AG08396 (cell line): ENCODE results near the gene GOLGA8A.
A peak's percentile ranks its signal among the peaks of the same experiment; 100 is the strongest.
"Not testable (repeated sequence)": the region's sequence is repeated elsewhere in the genome, so short reads cannot be mapped to it uniquely, and the experiment has no call there.

Experiments
- DNase-seq: peaks from one replicate; pipeline ENCODE4 v3.0.0; 2012; ENCODE audit warnings: low spot score, mixed read lengths

Gene GOLGA8A, protein sequence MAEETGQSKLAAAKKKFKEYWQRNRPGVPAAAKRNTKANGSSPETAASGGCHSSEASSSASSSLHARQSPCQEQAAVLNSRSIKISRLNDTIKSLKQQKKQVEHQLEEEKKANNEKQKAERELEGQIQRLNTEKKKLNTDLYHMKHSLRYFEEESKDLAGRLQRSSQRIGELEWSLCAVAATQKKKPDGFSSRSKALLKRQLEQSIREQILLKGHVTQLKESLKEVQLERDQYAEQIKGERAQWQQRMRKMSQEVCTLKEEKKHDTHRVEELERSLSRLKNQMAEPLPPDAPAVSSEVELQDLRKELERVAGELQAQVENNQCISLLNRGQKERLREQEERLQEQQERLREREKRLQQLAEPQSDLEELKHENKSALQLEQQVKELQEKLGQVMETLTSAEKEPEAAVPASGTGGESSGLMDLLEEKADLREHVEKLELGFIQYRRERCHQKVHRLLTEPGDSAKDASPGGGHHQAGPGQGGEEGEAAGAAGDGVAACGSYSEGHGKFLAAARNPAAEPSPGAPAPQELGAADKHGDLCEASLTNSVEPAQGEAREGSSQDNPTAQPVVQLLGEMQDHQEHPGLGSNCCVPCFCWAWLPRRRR

DNA sequence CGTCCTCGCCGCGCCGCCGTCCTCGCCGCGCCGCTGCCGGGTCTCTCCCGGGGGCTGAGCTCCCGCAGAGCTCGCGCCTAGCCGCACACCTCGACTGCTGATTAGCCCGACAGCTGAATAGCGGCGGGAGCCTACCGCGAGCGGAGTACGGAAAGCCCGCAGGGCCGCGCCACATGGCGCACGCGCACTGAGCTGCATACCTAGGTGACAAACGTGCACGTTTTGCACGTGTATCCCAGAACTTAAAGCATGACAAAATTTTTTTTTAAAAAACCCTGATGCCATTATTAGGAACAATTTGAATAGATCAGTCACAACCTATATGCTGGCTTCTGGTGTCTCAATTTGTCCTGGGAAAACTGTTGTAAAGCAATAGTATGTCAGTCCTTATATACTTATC is at the start of gene GOLGA8A:
GOLGA8A (minus strand) TSS at position 122 of the 400 bp plus-strand sequence. CDS start 48,117 bp downstream, outside the sequence.
- DNase-seq = peak; percentile 57

DNA sequence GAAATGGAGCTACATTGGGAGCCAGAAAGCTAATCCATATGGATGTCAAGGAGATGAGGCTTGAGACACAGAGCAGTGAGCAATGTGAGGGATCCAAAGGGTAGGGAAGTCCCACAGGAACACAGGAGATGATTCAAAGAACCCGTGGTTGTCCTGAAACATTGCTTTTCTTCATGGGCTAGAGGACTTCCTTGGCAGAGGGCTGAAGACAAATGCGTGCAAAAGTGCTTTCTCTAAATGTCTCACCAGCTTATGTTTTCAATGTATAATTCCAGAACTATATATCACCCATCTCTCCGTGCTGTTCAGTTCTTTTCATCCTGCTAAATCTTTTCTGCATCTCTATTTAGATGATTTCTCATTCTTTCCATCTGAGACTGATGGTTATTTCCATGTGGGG is 46.0 kb upstream of the GOLGA8A start:
- no peak for DNase-seq

DNA sequence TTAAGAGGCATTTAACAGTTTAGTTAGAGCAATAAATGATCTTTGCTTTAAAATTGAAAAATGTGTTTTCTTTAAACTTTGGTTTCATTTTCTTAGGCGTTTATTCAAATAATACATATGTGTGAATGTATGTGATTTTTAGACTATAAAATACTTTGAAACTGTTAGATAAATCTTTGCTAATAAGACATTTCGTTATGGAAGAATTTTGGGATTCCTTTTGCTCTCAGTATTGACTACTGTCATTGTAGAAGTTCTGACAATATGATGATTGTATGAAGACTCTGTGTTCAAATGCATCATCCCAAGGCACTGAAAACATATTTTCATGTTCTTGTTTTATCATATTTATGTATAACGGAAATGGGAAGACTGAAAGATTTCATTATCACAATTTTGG is 43.8 kb upstream of the GOLGA8A start:
- DNase-seq = no peak

DNA sequence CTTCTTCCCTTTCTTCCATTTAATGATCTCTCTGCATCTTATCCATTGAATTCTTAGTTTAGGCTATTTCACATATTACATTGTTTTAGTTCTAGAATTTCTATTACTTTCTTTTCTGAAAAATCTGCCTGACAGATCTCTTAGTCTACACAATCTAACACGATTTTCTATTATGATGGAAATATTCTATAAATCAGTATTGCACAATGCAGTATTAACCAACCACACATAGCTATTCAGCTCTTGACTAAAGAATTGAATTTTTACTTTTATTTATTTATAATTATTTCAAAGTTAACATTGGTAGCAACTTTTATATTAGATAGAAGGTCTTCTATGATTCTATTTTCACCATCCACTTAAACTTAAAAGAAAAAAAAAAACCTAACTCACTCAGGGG is 36.2 kb upstream of the GOLGA8A start:
- DNase-seq = no peak

DNA sequence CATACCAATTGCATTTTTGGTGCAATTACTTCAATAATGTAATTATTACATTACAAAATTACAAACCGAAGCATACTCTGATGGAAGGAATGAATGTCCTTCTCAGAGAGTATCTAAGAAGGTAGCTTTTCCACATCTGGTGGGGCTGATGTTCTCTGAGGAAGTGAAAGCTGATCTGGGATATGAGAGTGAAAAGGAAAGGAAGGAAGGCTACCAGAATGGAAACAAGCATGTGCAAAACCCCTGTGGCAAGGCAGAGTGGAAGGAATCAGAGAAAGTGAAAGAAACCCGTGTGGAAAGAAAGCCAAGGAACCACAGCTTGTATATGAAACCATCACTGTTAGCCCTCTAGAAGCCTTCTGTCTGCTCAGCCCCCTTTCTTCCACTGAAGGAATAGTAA is 35.3 kb upstream of the GOLGA8A start:
- no peak for DNase-seq

DNA sequence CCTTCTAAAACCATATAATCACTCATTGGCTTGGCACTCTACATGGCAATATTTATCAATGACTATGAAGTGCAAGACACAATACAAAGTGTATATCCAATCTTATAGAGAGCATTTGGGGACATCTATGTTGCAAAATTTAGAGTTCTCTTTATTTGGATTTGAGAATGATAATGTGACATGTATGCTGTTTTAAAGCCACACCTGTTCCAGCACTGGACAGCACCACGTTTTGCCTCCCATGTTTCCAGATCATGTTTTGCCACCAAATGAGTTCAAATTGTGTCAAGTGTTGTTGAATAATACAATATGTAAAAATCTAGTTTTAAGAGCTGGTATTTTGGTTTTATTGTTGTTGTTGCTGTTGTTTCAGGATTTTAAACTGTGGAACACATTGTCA is 33.3 kb upstream of the GOLGA8A start:
- no peak for DNase-seq

DNA sequence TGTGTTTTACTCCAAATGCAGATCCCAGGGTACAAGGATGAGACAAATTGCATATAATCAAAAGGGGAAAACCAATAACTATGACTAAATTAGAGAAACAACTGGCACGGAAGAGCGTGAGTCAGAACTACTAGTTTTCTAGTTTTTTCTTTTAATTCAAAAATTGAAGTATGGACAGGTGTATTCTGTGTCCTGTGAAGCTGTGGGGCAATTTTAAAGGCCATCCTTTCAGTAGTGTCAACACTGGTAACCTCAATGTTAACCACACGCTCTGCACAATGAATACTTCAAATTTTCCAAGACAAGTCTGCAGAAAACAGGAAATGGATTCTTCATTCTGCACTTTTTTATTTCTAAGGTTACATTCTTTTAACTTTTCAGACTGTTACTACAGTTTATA is 32.5 kb upstream of the GOLGA8A start:
- no peak for DNase-seq

DNA sequence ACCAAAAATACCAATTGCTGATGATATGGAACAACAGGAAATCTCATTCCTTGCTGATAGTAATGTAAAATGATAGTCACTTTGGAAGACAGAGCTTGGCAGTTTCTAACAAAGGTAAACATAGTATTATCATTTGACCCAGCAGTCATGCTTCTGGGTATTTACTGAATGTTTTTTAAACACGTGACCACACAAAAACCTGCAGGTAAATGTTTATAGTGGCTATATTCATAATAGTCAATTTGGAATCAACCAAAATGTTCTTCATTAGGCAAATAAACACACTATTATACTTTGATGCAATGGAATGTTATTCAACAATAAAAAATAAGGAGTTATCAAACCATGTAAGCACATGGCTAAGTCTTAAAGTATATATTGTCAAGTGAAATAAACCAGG is 24.1 kb upstream of the GOLGA8A start:
- no peak for DNase-seq

DNA sequence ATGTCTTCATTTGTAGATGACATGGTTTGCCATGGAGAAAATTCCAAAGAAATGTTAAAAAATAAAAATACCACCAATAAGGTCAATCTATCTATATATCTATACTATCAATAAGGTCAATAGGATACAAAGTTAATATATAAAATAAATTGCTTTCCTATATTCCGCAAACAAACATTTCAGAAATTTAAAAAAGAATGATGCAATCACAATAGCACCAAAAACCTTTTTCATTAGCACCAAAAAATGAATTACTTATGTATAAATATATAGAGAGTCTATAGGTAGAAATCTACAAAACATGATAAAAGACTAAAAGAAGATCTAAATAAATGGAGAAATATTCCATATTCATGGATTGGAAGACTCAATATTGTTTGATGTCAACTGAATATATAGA is 22.8 kb upstream of the GOLGA8A start:
- DNase-seq = no peak

DNA sequence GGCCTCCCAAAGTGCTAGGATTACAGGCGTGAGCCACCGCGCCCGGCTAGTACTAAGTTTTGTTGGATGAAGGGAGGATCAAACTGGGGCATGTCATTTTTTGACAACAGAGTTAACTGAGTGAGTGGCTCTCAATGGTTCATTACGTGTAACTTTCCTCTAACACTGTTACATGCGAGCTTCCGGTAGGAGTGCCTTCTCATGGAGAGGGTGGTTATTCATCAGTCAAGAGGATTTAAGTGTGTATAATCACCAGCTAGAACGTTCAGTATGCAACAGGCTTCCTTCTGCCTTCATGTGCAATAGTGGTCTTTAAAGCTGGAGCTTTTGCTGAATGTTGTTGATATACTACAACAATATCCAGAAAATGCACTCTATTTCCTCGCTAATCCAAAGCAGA is 19.1 kb upstream of the GOLGA8A start:
- DNase-seq = no peak

DNA sequence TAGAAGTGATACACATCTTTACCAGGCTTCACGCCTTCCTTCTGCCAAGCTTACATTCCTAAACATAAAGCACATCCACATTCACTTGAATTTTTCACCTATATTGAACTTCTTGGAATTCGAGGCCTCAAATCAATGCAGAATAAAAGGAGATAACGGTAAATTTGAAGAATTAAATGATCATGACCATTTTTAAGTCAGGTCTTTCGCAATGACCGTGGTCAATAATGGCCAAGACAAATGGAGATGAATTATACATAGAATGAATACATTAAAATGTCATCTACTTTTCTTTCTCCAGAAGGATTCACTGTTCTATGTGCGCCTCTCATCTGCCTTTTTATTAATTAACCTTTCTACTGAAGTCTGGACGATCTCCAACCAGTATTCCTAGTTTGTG is 5.3 kb upstream of the GOLGA8A start:
- DNase-seq = no peak

DNA sequence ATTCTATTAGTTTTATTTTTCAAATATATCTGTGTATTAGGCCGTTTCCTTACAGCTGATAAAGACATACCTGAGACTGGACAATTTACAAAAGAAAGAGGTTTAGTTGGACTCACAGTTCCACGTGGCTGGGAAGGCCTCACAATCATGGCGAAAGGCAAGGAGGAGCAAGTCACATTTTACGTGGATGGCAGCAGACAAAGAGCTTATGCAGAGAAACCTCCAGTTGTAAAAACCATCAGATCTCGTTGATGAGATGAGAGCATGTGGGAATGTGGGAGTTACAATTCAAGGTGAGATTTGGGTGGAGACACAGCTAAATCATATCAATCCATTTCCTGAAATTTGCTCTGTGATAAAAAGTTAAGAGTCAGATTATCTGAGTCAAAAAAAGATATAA is 2.3 kb upstream of the GOLGA8A start:
- no peak for DNase-seq

DNA sequence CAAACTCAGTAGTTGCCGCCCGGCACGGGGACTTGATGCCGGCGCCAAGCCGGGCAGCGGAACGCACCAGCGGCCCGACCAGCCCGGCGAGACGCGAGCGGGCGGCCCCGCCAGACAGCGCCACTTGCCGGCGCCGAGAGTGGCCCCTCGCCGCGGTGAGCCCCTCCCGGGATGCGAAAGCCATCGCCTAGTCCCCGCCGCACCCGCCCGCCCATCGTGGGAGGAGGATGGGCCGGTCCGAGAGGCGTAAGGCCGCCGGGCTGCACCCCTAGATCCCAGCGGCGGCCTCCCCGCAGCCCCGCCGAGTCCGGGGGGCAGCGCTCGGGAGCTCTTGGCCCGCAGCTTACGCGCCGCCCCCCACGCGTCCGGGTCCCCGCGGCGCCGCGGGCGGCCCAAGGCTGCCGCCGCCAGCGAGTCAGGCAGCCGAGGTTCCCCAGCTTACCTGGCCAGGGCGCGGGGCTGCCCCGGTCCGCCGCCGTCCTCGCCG is 609 bp downstream of the GOLGA8A start:
- DNase-seq = peak; percentile 50

DNA sequence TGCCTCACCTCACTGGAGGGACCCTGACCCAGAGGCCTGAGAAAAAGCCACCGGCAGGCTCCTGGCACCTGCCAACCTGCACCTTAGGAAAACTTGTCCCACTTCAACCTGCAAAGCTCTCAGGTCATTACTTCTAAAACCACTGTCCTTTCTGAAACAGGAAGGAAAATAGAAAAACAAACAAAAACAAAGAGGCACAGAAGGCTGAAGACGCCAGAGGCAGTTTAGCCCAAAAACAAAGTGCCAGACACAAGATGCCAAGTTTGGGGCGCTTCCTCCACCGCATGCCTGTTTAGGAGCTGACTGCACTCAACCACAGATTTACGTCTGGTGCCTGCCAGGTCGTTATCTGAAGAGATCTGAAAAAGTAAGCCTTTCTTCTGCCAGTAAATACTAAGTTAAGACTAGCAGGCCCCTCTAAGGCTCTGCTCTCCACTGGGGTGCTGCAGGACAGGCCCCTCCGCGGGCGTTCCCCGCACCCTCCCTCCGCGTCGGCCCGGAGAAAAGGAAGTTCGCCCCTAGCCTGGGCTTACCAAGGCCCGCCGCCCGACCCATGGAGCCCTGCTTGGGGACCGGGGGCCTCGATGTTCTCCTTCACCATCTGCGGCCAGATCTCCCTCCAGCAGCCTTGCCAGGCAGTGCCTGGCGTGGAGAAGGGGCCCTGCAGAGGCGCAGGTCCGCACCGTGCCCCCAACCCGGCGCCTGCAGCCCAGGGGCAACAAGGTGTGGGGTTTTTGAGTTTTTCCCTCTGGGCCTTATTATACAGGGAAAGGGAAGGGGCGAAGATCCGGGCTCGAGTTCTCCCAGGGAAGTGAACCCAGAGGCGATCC is 1.3 kb downstream of the GOLGA8A start:
- no peak for DNase-seq

DNA sequence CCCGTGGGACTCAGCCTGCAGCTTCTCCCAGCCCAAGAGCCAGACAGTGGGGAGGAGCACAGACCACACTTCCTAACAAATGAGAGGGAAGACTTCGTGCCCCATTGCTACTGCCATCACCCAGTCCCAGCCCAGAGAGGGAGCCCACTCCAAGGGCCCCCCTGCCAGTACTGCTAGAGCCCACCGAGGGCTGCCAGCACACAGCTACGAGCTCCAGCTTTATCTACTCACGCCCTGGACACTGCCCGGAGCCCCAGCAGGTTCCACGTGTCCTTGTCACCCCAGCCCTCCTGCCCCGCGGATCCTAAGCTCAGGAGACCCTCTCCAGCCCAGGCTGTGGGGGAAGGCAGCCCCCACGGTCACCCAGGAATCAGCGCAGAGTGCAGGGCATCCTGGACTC is 1.9 kb downstream of the GOLGA8A start:
- no peak for DNase-seq

DNA sequence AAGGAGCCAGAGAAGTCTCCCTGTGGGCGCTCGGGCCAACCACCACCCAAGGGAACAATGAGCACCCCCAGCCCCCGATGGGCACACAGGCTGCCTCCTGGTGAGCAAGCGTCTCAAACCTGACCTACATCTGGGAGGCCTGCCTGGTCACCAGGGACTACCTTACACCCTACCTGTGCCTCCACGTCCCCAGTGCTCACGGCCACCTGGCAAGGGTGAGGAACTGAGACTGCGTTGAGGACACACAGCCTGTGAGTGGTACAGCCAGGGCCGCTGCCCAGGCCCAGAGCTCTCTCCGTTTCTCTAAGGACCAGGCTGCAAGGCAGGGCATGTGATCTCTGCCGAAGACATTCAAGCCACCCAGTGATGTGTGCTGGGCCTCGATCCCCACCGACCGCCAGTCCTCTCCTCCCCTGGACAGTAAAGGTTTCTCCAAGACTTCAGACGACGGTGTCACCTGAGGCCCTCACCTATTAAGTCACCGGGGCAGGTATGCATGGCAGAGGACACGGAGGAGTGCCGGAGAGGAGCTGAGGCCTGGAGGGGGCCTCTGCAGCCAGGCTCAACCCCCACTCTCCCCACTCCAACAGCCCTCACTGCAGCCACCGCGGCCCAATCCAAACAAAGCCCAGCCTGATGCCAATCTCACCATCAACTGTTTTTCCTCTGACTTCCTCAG is 2.8 kb downstream of the GOLGA8A start:
- no peak for DNase-seq

DNA sequence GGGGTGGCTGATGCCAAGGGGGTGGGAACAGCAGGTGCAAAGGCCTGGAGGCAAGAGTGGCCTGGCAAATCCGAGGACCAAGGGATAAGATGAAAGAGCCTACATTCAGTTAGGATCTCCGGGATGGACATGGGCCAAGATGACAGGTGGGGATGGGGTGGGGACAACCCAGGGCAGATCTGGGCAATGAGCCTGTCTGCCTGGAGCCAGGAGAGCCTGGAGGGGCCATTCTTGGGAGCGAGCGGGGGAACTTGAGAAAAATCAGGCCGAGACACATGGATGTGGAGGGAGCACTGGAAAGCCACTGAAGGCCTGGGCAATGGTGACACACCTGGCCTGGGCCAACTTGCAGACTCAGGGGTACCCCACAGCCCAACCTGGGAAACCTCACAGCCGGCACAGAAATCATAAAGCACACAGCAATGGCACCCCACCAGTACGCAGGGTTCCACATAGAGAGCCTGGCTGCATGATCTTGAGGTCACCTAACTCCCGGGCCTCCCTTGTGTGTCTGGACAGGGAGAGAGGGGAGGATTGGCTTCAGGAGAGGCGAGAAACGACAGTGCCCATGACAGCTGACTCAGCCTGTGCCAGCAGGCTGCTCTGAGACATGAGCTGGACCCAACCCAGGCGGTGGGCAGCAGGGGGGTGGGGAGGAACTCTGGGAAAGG is 3.5 kb downstream of the GOLGA8A start:
- DNase-seq = not testable (repeated sequence)

DNA sequence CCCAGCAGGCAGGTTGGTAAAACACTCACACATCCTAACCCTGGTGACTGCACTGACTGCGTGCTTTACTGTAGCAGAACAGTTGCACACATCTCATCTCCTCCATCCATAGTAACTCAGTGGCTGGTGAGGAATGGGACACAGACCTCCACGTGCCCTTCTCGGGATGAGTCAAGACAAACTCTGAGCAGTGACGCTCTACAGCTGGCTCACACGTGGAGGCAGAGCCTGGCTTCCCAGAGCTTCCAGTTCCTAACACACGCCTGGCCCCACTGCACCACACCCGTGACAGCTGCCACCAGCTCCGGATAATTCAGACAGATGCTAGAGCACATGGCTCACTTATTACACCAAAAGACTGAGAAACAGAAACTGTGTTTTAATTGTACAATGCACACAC is 7.0 kb downstream of the GOLGA8A start:
- DNase-seq = not testable (repeated sequence)

DNA sequence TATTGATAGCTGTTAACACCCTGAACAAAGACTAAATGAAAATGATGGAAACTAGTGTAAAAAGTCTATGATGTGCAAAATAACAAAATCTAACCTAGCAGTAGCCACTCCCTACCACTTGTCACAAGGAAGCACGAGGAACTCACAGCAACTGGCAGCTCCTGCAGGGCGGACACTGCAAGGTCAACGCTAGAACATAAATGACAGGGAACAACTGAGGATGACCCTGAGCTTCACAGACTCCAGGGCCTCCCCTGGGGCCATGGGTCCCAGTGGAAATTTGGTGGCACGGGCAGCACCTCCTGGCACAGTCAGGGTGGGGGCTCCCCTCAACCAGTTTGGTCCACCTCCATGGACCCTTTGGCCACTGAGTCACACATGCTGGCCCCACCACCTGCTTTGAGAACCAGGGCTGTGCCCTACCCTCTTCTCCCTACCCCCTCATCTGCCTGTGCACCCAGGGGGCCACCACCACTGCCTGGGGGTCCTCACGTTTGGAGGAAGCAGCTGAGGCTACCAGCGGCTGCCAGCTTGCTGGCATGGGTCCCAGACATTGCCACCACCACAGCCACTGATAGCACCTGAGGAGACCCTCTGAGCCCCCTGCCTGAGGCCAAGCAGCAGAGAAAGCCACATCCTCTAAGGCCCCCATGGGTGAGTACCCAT is 14.1 kb downstream of the GOLGA8A start:
- DNase-seq = not testable (repeated sequence)

DNA sequence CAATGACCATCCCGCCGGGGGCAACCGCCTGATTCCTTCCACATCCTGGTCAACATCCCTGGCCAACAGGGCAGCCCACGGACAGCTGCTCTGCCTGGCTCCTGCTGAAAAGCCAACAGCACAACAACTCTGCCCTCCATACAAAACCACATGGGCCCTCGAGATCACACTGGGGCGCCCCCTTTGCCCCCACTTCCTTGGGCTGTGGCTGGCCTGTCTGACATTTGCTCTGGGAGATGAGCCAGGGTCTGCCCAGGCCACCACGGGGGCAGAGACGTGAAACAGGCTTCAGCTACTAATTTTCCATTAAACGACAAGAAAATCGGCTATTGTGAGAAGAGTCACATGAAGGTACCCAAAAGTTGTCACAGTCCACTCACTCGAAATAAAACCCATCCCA is 16.7 kb downstream of the GOLGA8A start:
- DNase-seq = not testable (repeated sequence)

DNA sequence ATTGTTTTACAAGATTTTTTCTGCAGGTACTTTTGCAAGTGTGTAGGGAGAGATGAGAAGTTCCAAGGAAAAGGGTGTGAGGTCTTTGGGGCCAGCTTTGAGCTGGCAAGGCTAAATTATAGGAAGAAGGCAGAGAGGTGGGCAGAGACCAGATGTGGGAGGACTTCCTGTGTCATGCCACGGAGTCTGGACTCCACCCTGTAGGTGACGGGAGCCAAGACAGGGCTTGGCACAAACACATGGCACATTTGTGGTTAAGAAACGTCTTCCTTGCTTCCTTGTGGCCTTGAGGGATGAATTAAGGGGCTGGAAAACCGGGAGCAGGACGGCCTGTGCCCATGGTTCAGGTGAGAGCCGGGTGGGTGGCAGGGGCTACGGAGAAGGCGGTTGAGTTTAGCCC is 19.2 kb downstream of the GOLGA8A start:
- not testable (repeated sequence) for DNase-seq
